GM12878 (cell line): ENCODE measurements around the gene ODAD4. TPM values are rescaled to one million over a fixed set of nuclear protein-coding genes. Genes with fewer than 3 reads are reported as not detected.

ENCODE experiments used
- BCL3 ChIP-seq: IDR thresholded peaks from 2 replicates; pipeline ENCODE4 v1.6.1; 2011; ENCODE audit warnings: borderline replicate concordance, low read depth, mild to moderate bottlenecking, moderate library complexity, low read length; ENCODE audit not compliant: insufficient read depth, poor library complexity, severe bottlenecking
- CEBPZ ChIP-seq: fragments of 150-350 bp; IDR thresholded peaks from 2 replicates; pipeline ENCODE4 v1.6.1; 2016; ENCODE audit warnings: low read depth, low read length
- CTCF ChIP-seq, 3 experiments: IDR thresholded peaks in 2 of 3; conservative IDR thresholded peaks in 1 of 3; 2 replicates each; pipeline ENCODE4 v1.5.1; 2011; ENCODE audit warnings: low read depth in 3 of 3, low read length in 3 of 3, mild to moderate bottlenecking in 3 of 3, control low read depth in 2 of 3, moderate library complexity in 2 of 3, inconsistent platforms in 1 of 3, mixed read lengths in 1 of 3; ENCODE audit not compliant: control insufficient read depth in 2 of 3, insufficient read depth in 1 of 3; ENCODE audit errors: extremely low read depth in 1 of 3
- GABPA ChIP-seq: IDR thresholded peaks from 2 replicates; pipeline ENCODE4 v1.6.1; 2014; ENCODE audit warnings: antibody characterized with exemption, low read depth, mild to moderate bottlenecking, inconsistent platforms
- MLLT1 ChIP-seq: fragments of 450-650 bp; IDR thresholded peaks from 2 replicates; pipeline ENCODE4 v1.6.1; 2016; ENCODE audit warnings: mild to moderate bottlenecking
- MXI1 ChIP-seq: fragments of 150-350 bp; IDR thresholded peaks from 2 replicates; pipeline ENCODE4 v1.6.1; 2011; ENCODE audit warnings: low read depth, mild to moderate bottlenecking, inconsistent platforms, low read length, improper control_type of control experiment
- PML ChIP-seq: IDR thresholded peaks from 2 replicates; pipeline ENCODE4 v1.6.1; 2012; ENCODE audit warnings: low read length, inconsistent platforms
- RBBP5 ChIP-seq: fragments of 200-600 bp; sonication (generic); conservative IDR thresholded peaks from 2 replicates; pipeline ENCODE4 v1.6.1; 2016
- SMARCA5 ChIP-seq: fragments of 450-650 bp; IDR thresholded peaks from 2 replicates; pipeline ENCODE4 v1.6.1; 2017; ENCODE audit warnings: mild to moderate bottlenecking
- SPI1 ChIP-seq: IDR thresholded peaks from 2 replicates; pipeline ENCODE4 v1.6.1; 2011; ENCODE audit warnings: low read depth, mild to moderate bottlenecking, low read length, moderate library complexity, borderline replicate concordance; ENCODE audit not compliant: insufficient read depth
- SRF ChIP-seq, 2 experiments: IDR thresholded peaks; 2 replicates each; pipeline ENCODE4 v1.6.1; 2011; ENCODE audit warnings: low read depth in 2 of 2, low read length in 2 of 2, mild to moderate bottlenecking in 1 of 2, moderate library complexity in 1 of 2
- TCF7 ChIP-seq: IDR thresholded peaks from 2 replicates; pipeline ENCODE4 v1.6.1; 2014; ENCODE audit warnings: antibody characterized with exemption, borderline replicate concordance
- WRNIP1 ChIP-seq: IDR thresholded peaks from 2 replicates; pipeline ENCODE4 v1.6.1; 2011; ENCODE audit warnings: low read depth, low read length, improper control_type of control experiment, borderline replicate concordance
- ZBTB4 ChIP-seq: fragments of 450-650 bp; formaldehyde crosslinking; IDR thresholded peaks from 2 replicates; pipeline ENCODE4 v1.4.0; 2022; ENCODE audit warnings: mild to moderate bottlenecking, moderate library complexity
- ZNF217 ChIP-seq: fragments of 450-650 bp; IDR thresholded peaks from 2 replicates; pipeline ENCODE4 v1.6.1; 2017; ENCODE audit warnings: antibody characterized with exemption, mild to moderate bottlenecking
- ZZZ3 ChIP-seq: IDR thresholded peaks from 2 replicates; pipeline ENCODE4 v1.6.1; 2011; ENCODE audit warnings: low read depth; ENCODE audit not compliant: control insufficient read depth, insufficient read length
- polyA plus RNA-seq, 11 experiments: library from polyadenylated mRNA; depleted of rRNA in 4 of 11; unstranded in 6 of 11; stranded (reverse) in 5 of 11; fragments of >200 nt; fragmentation: Nextera tagmentation in 4 of 11; fragmentation: Illumina TruSeq in 1 of 11; extraction: Ambion mirVana in 4 of 11; extraction: Trizol in 1 of 11; gene quantifications; 1 replicate in 1 of 11; 2 replicates in 10 of 11; pipeline versions ENCODE4 v1.2.1 to v1.2.3, GENCODE V29; 2011 to 2016; ENCODE audit warnings: inconsistent platforms in 2 of 11, missing spikeins in 2 of 11, low read depth in 1 of 11
- total RNA-seq, 4 experiments: library from RNA; depleted of rRNA in 3 of 4; stranded (reverse); fragments of >200 nt in 3 of 4; fragmentation: Illumina TruSeq in 1 of 4; extraction: Trizol in 1 of 4; gene quantifications; 2 replicates each; pipeline versions ENCODE4 v1.2.1 to v1.2.3, GENCODE V29; 2013 to 2021

The ODAD4 gene
- total and polyA plus RNA-seq, 10 of the 15 experiments (the other 5 are each of a cell fraction or from before 2014, with no cell fraction given), result 0.10 to 0.73 (median 0.35) TPM

GRCh38 chr17:41918314-41919164, 11.9 kb upstream of the ODAD4 start, which contains the start of gene ACLY (continued):
- TF ChIP-seq CEBPZ, result no peak
- 0 out of 6 replicates have a peak, but pooled peaks of 1 of the 3 experiments have one; percentile 9 for TF ChIP-seq CTCF (IDR thresholded peaks at IDR 0.05 in 2 of 3, conservative IDR thresholded peaks at IDR 0.05 in 1 of 3; ENCODE audit: control insufficient read depth in 2 of 3, extremely low read depth in 1 of 3, insufficient read depth in 1 of 3, low read depth in 3 of 3, low read length in 3 of 3)
- TF ChIP-seq ZNF217, result no peak
- TF ChIP-seq GABPA, result no peak
- TF ChIP-seq ZZZ3, result no peak
- TF ChIP-seq BCL3, result no peak
- TF ChIP-seq RBBP5, result no peak
- no peak for TF ChIP-seq WRNIP1
- 0 out of 2 replicates have a peak, but pooled peaks have one; percentile 13 for TF ChIP-seq MLLT1
- TF ChIP-seq MXI1, result peak; percentile 13; the same call in 1 of the 2 replicates
- no peak for TF ChIP-seq TCF7
- TF ChIP-seq PML, result no peak; the same call in 1 of the 2 replicates
- no peak for TF ChIP-seq SPI1
- TF ChIP-seq SMARCA5, result 0 out of 2 replicates have a peak, but pooled peaks have one; percentile 17
- no peak for TF ChIP-seq ZBTB4 (CRISPR knock-in tag)
- TF ChIP-seq SRF (IDR thresholded peaks at IDR 0.05; ENCODE audit: low read depth in 2 of 2, low read length in 2 of 2), result no peak
